Neural cell (in vitro differentiated cells): ENCODE measurements around the gene ORM2. TPM values are rescaled to one million over a fixed set of nuclear protein-coding genes. Genes with fewer than 3 reads are reported as not detected.

Source experiments
- H2AFZ ChIP-seq: fragments of 200-600, 300-800 bp; sonication (generic), shearing (Covaris generic); 2 replicates; pipeline ENCODE4 v1.6.0; 2014; ENCODE audit warnings: low read depth, mild to moderate bottlenecking, antibody characterized with exemption, low read length, moderate library complexity
- H3F3A ChIP-seq: fragments of 200-600 bp; shearing (Covaris generic); 2 replicates; pipeline ENCODE4 v1.6.1; 2016; ENCODE audit warnings: mild to moderate bottlenecking, moderate library complexity, mixed read lengths, antibody characterized with exemption, low read length; ENCODE audit not compliant: insufficient read depth, poor library complexity, severe bottlenecking
- H3K27ac ChIP-seq: fragments of 200-600, 300-800 bp; sonication (generic), shearing (Covaris generic); 2 replicates; pipeline ENCODE4 v1.5.1; 2014; ENCODE audit warnings: mild to moderate bottlenecking, low read length, moderate library complexity
- H3K27me3 ChIP-seq: fragments of 300-800, 200-600 bp; sonication (generic), shearing (Covaris generic); 2 replicates; pipeline ENCODE4 v1.6.0; 2014; ENCODE audit warnings: mild to moderate bottlenecking, low read depth, low read length, moderate library complexity; ENCODE audit not compliant: insufficient read depth
- H3K36me3 ChIP-seq: fragments of 300-800, 200-600 bp; sonication (generic), shearing (Covaris generic); 2 replicates; pipeline ENCODE4 v1.5.1; 2014; ENCODE audit warnings: mild to moderate bottlenecking, antibody characterized with exemption, low read length, moderate library complexity; ENCODE audit not compliant: insufficient read depth
- H3K4me2 ChIP-seq: fragments of 300-800, 200-600 bp; sonication (generic), shearing (Covaris generic); 2 replicates; pipeline ENCODE4 v1.6.0; 2014; ENCODE audit warnings: mild to moderate bottlenecking, low read length
- H3K4me3 ChIP-seq: fragments of 300-800, 200-600 bp; sonication (generic), shearing (Covaris generic); 2 replicates; pipeline ENCODE4 v1.5.1; 2014; ENCODE audit warnings: mild to moderate bottlenecking, low read length, moderate library complexity
- H3K79me2 ChIP-seq: fragments of 200-600 bp; shearing (Covaris generic); replicated peaks from 2 replicates; pipeline ENCODE4 v1.6.0; 2014; ENCODE audit warnings: mild to moderate bottlenecking, low read length, moderate library complexity; ENCODE audit not compliant: insufficient read depth
- H3K9ac ChIP-seq: fragments of 300-800, 200-600 bp; sonication (generic), shearing (Covaris generic); 2 replicates; pipeline ENCODE4 v1.6.1; 2016; ENCODE audit warnings: mild to moderate bottlenecking, low read length, mixed read lengths
- H3K9me2 ChIP-seq: fragments of 200-600 bp; shearing (Covaris generic); 2 replicates; pipeline ENCODE4 v1.6.1; 2016; ENCODE audit warnings: mild to moderate bottlenecking, low read length, mixed read lengths; ENCODE audit not compliant: insufficient read depth
- H3K9me3 ChIP-seq: fragments of 200-600, 300-800 bp; sonication (generic), shearing (Covaris generic); 2 replicates; pipeline ENCODE4 v1.6.1; 2016; ENCODE audit warnings: mild to moderate bottlenecking, mixed run types, low read length, moderate library complexity, mixed read lengths
- H4K20me1 ChIP-seq: fragments of 200-600 bp; shearing (Covaris generic); 2 replicates; pipeline ENCODE4 v1.6.1; 2016; ENCODE audit warnings: mild to moderate bottlenecking, mixed run types; ENCODE audit not compliant: insufficient read depth
- CTCF ChIP-seq: fragments of 450-650 bp; IDR thresholded peaks from 2 replicates; pipeline ENCODE4 v1.5.1; 2014; ENCODE audit warnings: antibody characterized with exemption, mild to moderate bottlenecking, moderate library complexity; ENCODE audit not compliant: poor library complexity, severe bottlenecking
- EP300 ChIP-seq: fragments of 450-650 bp; conservative IDR thresholded peaks from 2 replicates; pipeline ENCODE4 v1.6.1; 2014; ENCODE audit warnings: antibody characterized with exemption, mild to moderate bottlenecking, moderate library complexity; ENCODE audit not compliant: poor library complexity, severe bottlenecking
- EZH2 ChIP-seq: fragments of 200-600, 300-800 bp; shearing (Covaris generic), sonication (generic); IDR thresholded peaks from 2 replicates; pipeline ENCODE4 v1.6.1; 2014; ENCODE audit warnings: antibody characterized with exemption, low read length, borderline replicate concordance, mild to moderate bottlenecking; ENCODE audit not compliant: insufficient read depth, poor library complexity, severe bottlenecking
- MXI1 ChIP-seq: fragments of 450-650 bp; conservative IDR thresholded peaks from 2 replicates; pipeline ENCODE4 v1.6.1; 2014; ENCODE audit warnings: antibody characterized with exemption, mild to moderate bottlenecking; ENCODE audit not compliant: poor library complexity, severe bottlenecking
- POLR2AphosphoS5 ChIP-seq: IDR thresholded peaks from 2 replicates; pipeline ENCODE4 v1.6.1; 2012
- RAD21 ChIP-seq: fragments of 450-650 bp; conservative IDR thresholded peaks from 2 replicates; pipeline ENCODE4 v1.6.1; 2014; ENCODE audit warnings: antibody characterized with exemption, mild to moderate bottlenecking, moderate library complexity
- REST ChIP-seq: IDR thresholded peaks from 2 replicates; pipeline ENCODE4 v1.6.1; 2012; ENCODE audit warnings: borderline replicate concordance
- SMC3 ChIP-seq: fragments of 450-650 bp; conservative IDR thresholded peaks from 2 replicates; pipeline ENCODE4 v1.6.1; 2014; ENCODE audit warnings: antibody characterized with exemption, mild to moderate bottlenecking, moderate library complexity; ENCODE audit not compliant: poor library complexity
- TAF1 ChIP-seq: IDR thresholded peaks from 2 replicates; pipeline ENCODE4 v1.6.1; 2012; ENCODE audit warnings: low read depth
- polyA plus RNA-seq: library from polyadenylated mRNA; depleted of rRNA; stranded (reverse); fragments of >200 nt; gene quantifications from 2 replicates; pipeline ENCODE4 v1.2.3, GENCODE V29; 2014

Gene ORM2
- polyA plus RNA-seq, 1 donor from 2014 or later, result not detected

DNA sequence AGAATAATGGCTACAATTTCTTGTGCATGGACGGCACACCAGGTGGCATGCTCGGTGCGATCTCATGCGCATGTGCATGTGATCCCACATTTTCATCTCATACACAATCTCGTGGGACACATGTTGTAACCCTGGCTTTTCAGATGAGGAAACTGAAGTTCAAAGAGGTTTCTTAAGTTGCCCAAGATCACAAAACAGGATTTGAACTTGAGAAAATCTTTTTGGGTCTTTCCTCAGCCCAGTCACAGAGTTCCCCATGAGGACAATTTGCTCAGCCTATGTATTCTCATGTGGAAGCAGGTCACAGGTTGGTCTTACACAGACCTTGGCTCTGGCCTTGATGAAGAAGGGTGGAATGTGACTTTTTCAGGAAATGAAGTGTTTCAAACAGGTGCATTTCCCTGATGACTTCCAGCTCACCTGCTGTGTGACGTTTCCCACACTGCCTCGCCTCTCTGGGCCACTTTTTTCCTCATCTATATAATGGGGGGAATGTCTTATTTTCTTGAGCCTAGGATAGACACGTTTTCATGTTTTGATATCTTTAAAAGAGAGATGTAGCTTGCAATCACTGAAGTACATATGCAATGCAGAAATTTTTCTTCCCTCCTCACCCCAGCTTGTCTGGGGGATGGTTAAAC is 13.8 kb upstream of the ORM2 start:
- Histone ChIP-seq H2AFZ (no peak overlapping the region), H3K36me3 (no peaks in the 10 kb centered on the region), H3K27ac (no peak overlapping the region)

More for the DNA sequence above, 13.8 kb upstream of the ORM2 start:
- Histone ChIP-seq H3K9me3 (no peaks in the 10 kb centered on the region), H3K4me3 (no peak overlapping the region), H3K27me3 (no peaks in the 10 kb centered on the region), H3K9ac (no peak overlapping the region), H3K79me2 (no peaks in the 10 kb centered on the region), H3K4me2 (no peak overlapping the region), H4K20me1 (no peaks in the 10 kb centered on the region), H3K9me2 (no peaks in the 10 kb centered on the region), H3F3A (no peaks in the 10 kb centered on the region)
- TF ChIP-seq SMC3 (no peak), EP300 (no peak), MXI1 (no peak), CTCF (no peak), RAD21 (no peak), POLR2AphosphoS5 (no peak), TAF1 (no peak), EZH2 (no peak), REST (no peak)
